ENCODE results near the gene TSC22D4.

TSC22D4 gene

DNA sequence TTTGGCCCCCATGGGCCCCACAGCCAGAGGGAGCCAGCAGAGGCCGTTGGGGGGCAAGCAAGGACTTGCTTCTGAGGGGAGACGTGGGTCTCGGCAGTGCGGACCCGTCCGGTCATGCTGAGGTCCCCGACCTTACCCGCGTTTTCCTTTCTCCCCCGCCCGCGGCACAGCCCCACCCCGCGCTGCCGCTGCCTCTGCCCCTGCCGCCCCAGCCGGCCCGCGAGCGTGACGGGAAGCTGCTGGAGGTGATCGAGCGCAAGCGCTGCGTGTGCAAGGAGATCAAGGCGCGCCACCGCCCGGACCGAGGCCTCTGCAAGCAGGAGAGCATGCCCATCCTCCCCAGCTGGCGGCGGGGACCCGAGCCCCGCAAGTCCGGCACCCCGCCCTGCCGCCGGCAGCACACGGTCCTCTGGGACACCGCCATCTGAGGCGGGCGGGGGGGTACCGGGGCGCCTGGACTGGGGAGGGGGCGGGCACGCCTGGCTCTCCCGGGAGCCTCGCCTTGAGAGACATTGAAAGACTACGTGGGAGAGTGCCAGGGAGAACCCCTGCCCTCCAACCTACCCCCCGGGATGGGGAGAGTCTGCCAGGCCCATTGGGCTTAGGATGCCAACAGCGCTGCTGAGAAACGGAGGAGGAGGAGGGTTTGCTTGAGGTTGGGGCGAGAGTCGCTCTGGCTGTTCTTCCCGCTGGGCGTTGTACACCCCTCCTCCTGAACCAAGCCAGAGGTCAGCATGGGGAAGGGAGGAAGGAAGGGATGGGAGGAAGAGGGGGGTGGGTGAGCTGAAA, 14.7 kb upstream of the TSC22D4 start:
- FAIRE-seq = no peak
- no peak for DNase-seq (ENCODE audit: low spot score)

DNA sequence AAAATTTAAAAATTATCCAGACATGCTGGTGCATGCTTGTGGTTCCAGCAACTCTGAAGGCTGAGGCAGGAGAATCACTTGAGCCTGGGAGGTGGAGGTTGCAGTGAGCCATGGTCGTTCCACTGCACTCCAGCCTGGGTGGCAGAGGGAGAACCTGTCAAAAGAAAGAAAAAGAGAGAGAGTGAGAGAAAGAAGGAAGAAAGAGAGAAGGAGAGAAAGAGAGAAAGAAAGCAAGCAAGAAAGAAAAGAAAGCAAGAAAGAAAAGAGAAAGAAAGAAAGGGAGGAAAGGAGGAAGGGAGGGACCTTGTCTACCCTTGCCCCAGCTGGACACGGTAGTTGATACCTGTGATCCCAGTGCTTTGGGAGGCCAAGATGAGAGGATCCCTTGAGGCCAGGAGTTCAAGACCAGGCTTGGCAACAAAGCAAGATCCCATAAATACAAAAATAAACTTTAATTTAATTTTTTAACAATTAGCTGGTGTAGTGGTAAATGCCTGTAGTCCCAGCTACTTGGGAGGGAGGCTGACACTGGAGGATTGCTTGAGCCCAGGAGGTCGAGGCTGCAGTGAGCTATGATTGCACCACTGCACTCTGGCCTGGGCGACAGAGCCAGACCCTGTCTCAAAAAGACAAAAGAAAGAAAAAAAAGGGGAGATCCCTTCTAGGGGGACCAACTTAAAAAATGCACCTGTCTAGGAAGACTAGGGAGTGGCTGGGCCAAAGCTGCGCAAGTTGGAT, 13.9 kb upstream of the TSC22D4 start:
- FAIRE-seq = no peak

DNA sequence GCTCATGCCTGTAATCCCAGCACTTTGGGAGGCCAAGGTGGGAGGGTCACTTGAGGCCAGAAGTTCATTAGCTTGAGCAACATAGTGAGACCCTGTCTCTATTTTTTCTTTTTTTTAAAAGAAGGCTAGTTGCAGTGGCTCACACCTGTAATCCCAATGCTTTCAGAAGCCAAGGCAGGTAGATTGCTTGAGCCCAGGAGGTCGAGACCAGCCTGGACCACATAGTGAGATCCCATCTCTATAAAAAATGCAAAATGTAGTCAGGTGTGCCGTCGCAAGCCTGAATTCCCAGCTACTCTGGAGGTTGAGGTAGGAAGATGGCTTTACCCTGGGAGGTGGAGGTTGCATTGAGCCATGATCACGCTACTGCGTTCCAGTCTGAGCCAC, 12.2 kb upstream of the TSC22D4 start:
- no peak for FAIRE-seq

More for the DNA sequence above, 13.9 kb upstream of the TSC22D4 start:
- DNase-seq (ENCODE audit: low spot score) = no peak

DNA sequence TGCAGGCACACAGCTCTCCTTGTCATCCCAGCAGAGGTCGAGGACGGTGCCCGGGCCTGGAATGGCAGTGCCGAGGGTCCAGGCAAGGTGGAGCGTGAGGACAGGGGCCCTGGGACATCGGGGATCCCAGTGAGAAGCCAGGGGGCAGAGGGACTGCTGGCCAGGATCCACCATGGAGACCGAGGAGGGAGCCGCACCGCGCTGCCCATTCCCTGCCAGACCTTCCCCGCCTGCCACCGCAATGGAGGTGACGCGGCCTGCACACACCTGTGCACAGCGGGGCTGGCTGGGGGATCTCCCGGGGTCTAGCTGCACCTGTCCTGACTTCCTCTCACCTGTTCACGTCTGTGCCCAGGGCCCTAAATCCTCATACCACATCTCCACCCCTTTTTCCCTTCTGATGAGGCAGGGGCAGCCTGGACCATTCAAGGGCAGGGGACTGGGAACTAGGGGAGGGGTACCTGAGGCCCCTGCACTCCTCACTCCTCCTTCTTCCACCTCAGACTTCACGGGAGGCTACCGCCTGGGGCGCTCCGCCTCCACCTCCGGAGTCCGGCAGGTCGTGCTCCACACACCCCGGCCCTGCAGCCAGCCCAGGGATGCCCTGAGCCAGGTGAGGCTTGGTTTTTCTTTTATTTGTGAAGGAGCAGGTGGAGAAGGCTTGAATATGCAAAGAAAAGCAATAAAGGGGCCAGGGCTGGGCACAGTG, 11.6 kb upstream of the TSC22D4 start:
- no peak for FAIRE-seq
- no peak for DNase-seq (ENCODE audit: low spot score)

More for the DNA sequence above, 12.2 kb upstream of the TSC22D4 start:
- DNase-seq (ENCODE audit: low spot score) = no peak

GRCh38 chr7:100489824-100490223, 10.8 kb upstream of the TSC22D4 start:
- no peak for FAIRE-seq
- peak; percentile 84 for DNase-seq (ENCODE audit: low spot score)

DNA sequence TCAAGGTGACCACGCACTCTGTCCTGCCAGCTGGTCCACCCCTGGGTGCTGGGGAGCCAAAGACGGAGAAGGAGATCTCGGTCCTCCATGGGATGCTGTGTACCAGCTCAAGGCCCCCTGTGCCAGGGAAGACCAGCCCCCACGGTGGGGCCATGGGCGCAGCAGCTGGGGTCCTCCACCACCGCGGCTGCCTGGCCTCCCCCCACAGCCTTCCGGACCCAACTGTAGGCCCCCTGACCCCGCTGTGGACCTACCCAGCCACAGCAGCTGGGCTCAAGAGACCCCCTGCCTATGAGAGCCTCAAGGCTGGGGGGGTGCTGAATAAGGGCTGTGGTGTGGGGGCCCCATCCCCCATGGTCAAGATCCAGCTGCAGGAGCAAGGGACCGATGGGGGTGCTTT, 10.1 kb upstream of the TSC22D4 start:
- FAIRE-seq = no peak
- DNase-seq (ENCODE audit: low spot score) = no peak

- FAIRE-seq = no peak
- DNase-seq (ENCODE audit: low spot score) = no peak
These were observed 9.5 kb upstream of the TSC22D4 start for GRCh38 chr7:100488333-100489095.

- FAIRE-seq (no peak), DNase-seq (ENCODE audit: low spot score) (no peak)
These were observed 7.9 kb upstream of the TSC22D4 start for GRCh38 chr7:100486753-100487446.

- FAIRE-seq = no peak
- no peak for DNase-seq (ENCODE audit: low spot score)
These were observed 7.2 kb upstream of the TSC22D4 start for GRCh38 chr7:100486111-100486636.

GRCh38 chr7:100485471-100485876, 6.5 kb upstream of the TSC22D4 start:
- FAIRE-seq = no peak
- DNase-seq (ENCODE audit: low spot score) = no peak

DNA sequence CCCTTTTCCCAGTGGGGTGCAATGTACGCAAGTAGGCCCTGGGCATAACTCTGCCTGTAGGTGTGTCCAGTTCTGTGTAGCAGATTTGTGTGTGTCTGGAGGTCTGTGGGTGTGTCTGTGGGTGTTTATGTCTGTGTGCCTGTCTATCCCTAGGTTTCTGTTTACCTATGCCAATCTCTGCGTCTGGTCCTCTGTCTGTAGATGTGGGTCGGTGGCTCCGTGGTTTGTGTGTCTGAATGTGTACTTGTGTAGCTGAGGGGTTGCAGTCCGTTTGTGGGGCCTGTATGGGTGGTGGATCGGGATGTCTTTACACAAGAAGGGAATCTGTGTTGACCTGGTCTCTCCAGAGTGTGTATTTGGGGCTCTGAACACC, 5.6 kb upstream of the TSC22D4 start:
- no peak for DNase-seq (ENCODE audit: low spot score)
- FAIRE-seq = no peak

- no peak for DNase-seq (ENCODE audit: low spot score)
These were observed 5.0 kb upstream of the TSC22D4 start, which contains the start of gene NYAP1 for GRCh38 chr7:100483722-100484672. Gene NYAP1 (plus strand): TSS chr7:100483927. CDS start chr7:100485312, 1,385 bp downstream.

DNA sequence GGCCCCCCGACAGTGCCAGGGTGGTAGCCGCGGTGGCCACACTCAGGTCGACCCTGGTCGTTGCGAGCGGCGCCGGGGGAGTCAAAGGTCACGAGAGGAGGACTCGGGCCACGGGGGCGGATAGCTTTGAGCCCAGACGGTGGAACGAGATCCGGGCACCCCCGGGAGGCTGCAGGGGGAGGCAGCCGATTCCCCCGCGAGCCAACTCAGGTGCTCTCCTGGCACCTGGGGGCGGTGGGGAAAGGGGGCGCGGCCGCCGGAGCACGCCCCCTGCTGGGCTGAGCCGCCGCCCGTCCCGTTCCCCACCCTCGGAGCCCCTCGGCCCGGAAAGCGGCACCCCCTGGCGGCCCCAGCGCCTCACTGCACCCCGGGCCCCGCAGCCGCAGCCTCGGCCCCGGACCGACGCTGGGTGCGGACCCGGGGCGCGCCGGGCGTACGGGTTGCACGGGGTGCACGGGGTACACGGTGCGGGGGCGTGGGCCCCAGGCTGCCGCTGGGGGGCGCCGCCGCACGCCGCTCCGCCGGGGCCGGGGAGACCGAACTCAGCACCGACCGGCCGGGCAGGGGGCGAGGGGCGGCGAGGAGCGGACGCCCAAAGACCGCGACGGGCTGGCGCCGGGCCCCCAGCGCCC, 4.2 kb upstream of the TSC22D4 start:
- peak; percentile 18 for DNase-seq (ENCODE audit: low spot score)
- no peak for FAIRE-seq

More at GRCh38 chr7:100483722-100484672, 5.0 kb upstream of the TSC22D4 start, which contains the start of gene NYAP1:
- FAIRE-seq = no peak

DNA sequence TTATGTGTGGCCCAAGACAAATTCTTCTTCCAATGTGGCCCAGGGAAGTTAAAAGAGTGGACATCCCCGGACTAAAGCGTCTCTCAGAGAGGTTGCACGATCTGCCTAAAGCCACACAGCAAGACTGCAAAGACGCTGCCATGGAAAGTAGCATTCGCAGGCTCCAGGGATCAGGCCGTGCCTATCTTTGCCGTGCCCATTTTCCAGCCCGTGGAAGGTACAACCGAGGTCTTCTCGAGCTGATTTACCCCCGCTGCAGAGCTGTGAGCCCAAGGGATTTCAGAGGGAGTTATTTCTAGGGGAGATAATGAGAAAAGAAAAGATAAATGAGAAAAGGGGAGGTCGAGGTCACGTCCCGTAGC, 3.7 kb upstream of the TSC22D4 start:
- FAIRE-seq (no peak), DNase-seq (ENCODE audit: low spot score) (no peak)

GRCh38 chr7:100481466-100481865, 2.5 kb upstream of the TSC22D4 start:
- DNase-seq (ENCODE audit: low spot score) = no peak
- no peak for FAIRE-seq

GRCh38 chr7:100477871-100478267, 1.1 kb downstream of the TSC22D4 start:
- no peak for DNase-seq (ENCODE audit: low spot score)
- no peak for FAIRE-seq

- DNase-seq (ENCODE audit: low spot score) (no peak), FAIRE-seq (no peak)
These were observed 1.8 kb downstream of the TSC22D4 start for GRCh38 chr7:100476903-100477870.
